Transverse colon (tissue), 4 donors: Measurements from ENCODE around the gene CDHR3. TPM values are rescaled to one million over a fixed set of nuclear protein-coding genes. Genes with fewer than 3 reads are reported as not detected.

ENCODE experiments used
- DNase-seq: peaks from one replicate; pipeline ENCODE4 v3.0.0-alpha.2; 2019
- H3K27ac ChIP-seq, 4 donors: fragments of 200-600 bp; sonication (generic); 2 replicates each; pipeline ENCODE4 v1.5.1; 2016 to 2018; ENCODE audit warnings: inconsistent platforms in 4 of 4
- H3K27me3 ChIP-seq: fragments of 200-600 bp; sonication (generic); 2 replicates; pipeline ENCODE4 v1.5.1; 2017; ENCODE audit warnings: inconsistent platforms
- H3K36me3 ChIP-seq, 4 donors: fragments of 200-600 bp; sonication (generic); 2 replicates each; pipeline ENCODE4 v1.5.1; 2017 to 2019; ENCODE audit warnings: inconsistent platforms in 4 of 4
- H3K4me1 ChIP-seq, 4 donors: fragments of 200-600 bp; sonication (generic); 2 replicates each; pipeline ENCODE4 v1.5.1; 2017 to 2020; ENCODE audit warnings: inconsistent platforms in 4 of 4
- H3K4me3 ChIP-seq, 4 donors: fragments of 200-600 bp; sonication (generic); 1 replicate in 1 of 4; 2 replicates in 3 of 4; pipeline versions ENCODE4 v1.5.1 to v1.6.1; 2017 to 2019; ENCODE audit warnings: inconsistent platforms in 4 of 4
- H3K9me3 ChIP-seq, 2 donors: fragments of 200-600 bp; sonication (generic); 2 replicates each; pipeline ENCODE4 v1.5.1; 2017 to 2019; ENCODE audit warnings: inconsistent platforms in 2 of 2
- CTCF ChIP-seq, 5 experiments: fragments of 200-600 bp in 3 of 5; fragments of 450-650 bp in 2 of 5; sonication (generic) in 3 of 5; IDR thresholded peaks; 1 replicate in 2 of 5; 2 replicates in 3 of 5; pipeline ENCODE4 v1.5.1; 2016 to 2017; ENCODE audit warnings: antibody characterized with exemption in 5 of 5, inconsistent platforms in 3 of 5, mild to moderate bottlenecking in 2 of 5, moderate library complexity in 1 of 5
- EP300 ChIP-seq: sonication (generic); formaldehyde crosslinking; IDR thresholded peaks from one replicate; pipeline ENCODE4 v1.6.1; 2017; ENCODE audit warnings: antibody characterized with exemption, low read depth
- POLR2A ChIP-seq: fragments of 450-650 bp; IDR thresholded peaks from one replicate; pipeline ENCODE4 v1.6.1; 2016; ENCODE audit warnings: antibody characterized with exemption, mild to moderate bottlenecking, moderate library complexity
- POLR2AphosphoS5 ChIP-seq, 3 donors: sonication (generic); formaldehyde crosslinking; IDR thresholded peaks; one replicate each; pipeline ENCODE4 v1.6.1; 2016; ENCODE audit warnings: antibody characterized with exemption in 3 of 3
- WGBS, 2 donors: methylation state at CpG; one replicate each; pipeline ENCODE4 v1.1.5; 2018; ENCODE audit warnings: low coverage in 1 of 2; 5-methylcytosine and 5-hydroxymethylcytosine counted together
- in situ Hi-C, 4 donors: fragments of 200-750 bp; cut with MboI; loops; one replicate each; pipeline versions ENCODE4 v1.15.0 to v1.15.1; 2017; ENCODE audit warnings: low sequenced_read_pairs in 3 of 4, low pct_ligation_motif_present in 1 of 4, low pct_unique_long_range_greater_than_20kb in 1 of 4
- intact Hi-C: fragments of 100-400 bp; cut with DNase I; formaldehyde crosslinking; loops from one replicate; pipeline ENCODE4 v1.15.1; 2023; ENCODE audit warnings: low total_unique reads
- total RNA-seq, 4 donors: library from RNA; depleted of rRNA; stranded (reverse); fragments of >200 nt; gene quantifications; one replicate each; pipeline ENCODE4 v1.1.0, GENCODE V29; 2016

Gene CDHR3
- total RNA-seq, 4 donors from 2014 or later = 7.6 to 34.4 (median 29.1) TPM

- no peak for TF ChIP-seq EP300
- no peak for TF ChIP-seq CTCF (IDR thresholded peaks at IDR 0.05)
- no peak for TF ChIP-seq POLR2A
- no peak for TF ChIP-seq POLR2AphosphoS5 (IDR thresholded peaks at IDR 0.05)
- intact Hi-C loops = no loop called here
Measured at GRCh38 chr7:106061301-106061979, 98.4 kb downstream of the CDHR3 start.

GRCh38 chr7:106062006-106062405, 98.9 kb downstream of the CDHR3 start:
- H3K4me3 ChIP-seq = no peak overlapping the region
- DNase-seq = no peak
- peak overlapping the region in 1 of 4 donors; percentile 93 for H3K27ac ChIP-seq
- no peaks in the 10 kb centered on the region for H3K27me3 ChIP-seq
- no peaks in the 10 kb centered on the region for H3K9me3 ChIP-seq
- 91% methylated on average over 7 of the region's 7 CpGs; no CpG with 5 or more reads in 1 of the 2 donors for WGBS, 2 donors
- no peaks in the 10 kb centered on the region for H3K36me3 ChIP-seq
- TF ChIP-seq EP300 (no peak), POLR2AphosphoS5 (IDR thresholded peaks at IDR 0.05) (no peak), CTCF (IDR thresholded peaks at IDR 0.05) (no peak), POLR2A (no peak)
- in situ Hi-C loops (no loop called here), intact Hi-C loops (no loop called here)
- peaks cover 40 to 70% (median 52%) of the 10 kb centered on the region in 4 donors for H3K4me1 ChIP-seq

More at GRCh38 chr7:106061301-106061979, 98.4 kb downstream of the CDHR3 start:
- peaks cover 40 to 65% (median 50%) of the 10 kb centered on the region in 4 donors for H3K4me1 ChIP-seq
- no peak overlapping the region for H3K4me3 ChIP-seq
- in situ Hi-C loops = no loop called here
- DNase-seq = no peak
- 80 to 85% methylated on average over 1 to 9 of the region's 9 CpGs for WGBS, 2 donors
- H3K27ac ChIP-seq = no peak overlapping the region
- no peaks in the 10 kb centered on the region for H3K27me3 ChIP-seq
- no peaks in the 10 kb centered on the region for H3K9me3 ChIP-seq
- no peaks in the 10 kb centered on the region for H3K36me3 ChIP-seq

GRCh38 chr7:106062521-106062931, 99.5 kb downstream of the CDHR3 start:
- DNase-seq = no peak

GRCh38 chr7:106063024-106063423, 100.0 kb downstream of the CDHR3 start:
- no peak for DNase-seq
- Histone ChIP-seq H3K36me3 (no peaks in the 10 kb centered on the region), H3K4me3 (no peak overlapping the region), H3K27ac (peak overlapping the region; percentile 22 to 93 (median 58)), H3K27me3 (no peaks in the 10 kb centered on the region), H3K4me1 (peaks cover 40 to 63% (median 49%) of the 10 kb centered on the region in 4 donors), H3K9me3 (no peaks in the 10 kb centered on the region)
- intact Hi-C loops (no loop called here), in situ Hi-C loops (no loop called here)
- TF ChIP-seq POLR2AphosphoS5 (IDR thresholded peaks at IDR 0.05) = no peak
- TF ChIP-seq CTCF (IDR thresholded peaks at IDR 0.05) = no peak
- TF ChIP-seq EP300 = no peak
- TF ChIP-seq POLR2A = no peak
- WGBS, 2 donors = 64 to 74% methylated on average over 3 to 6 of the region's 6 CpGs

More at GRCh38 chr7:106062521-106062931, 99.5 kb downstream of the CDHR3 start:
- peak overlapping the region; percentile 22 to 93 (median 58) for H3K27ac ChIP-seq
- H3K4me3 ChIP-seq = no peak overlapping the region
- H3K4me1 ChIP-seq = peaks cover 40 to 68% (median 51%) of the 10 kb centered on the region in 4 donors
- H3K36me3 ChIP-seq = no peaks in the 10 kb centered on the region
- in situ Hi-C loops = no loop called here
- TF ChIP-seq EP300 (no peak), POLR2A (no peak), CTCF (IDR thresholded peaks at IDR 0.05) (no peak), POLR2AphosphoS5 (IDR thresholded peaks at IDR 0.05) (no peak)
- H3K9me3 ChIP-seq = no peaks in the 10 kb centered on the region
- no peaks in the 10 kb centered on the region for H3K27me3 ChIP-seq
- intact Hi-C loops = no loop called here
- WGBS, 2 donors = 70% methylated on average over 2 of the region's 2 CpGs; no CpG with 5 or more reads in 1 of the 2 donors
